ENCODE results near the gene RFX2. TPM values are rescaled to one million over a fixed set of nuclear protein-coding genes. Genes with fewer than 3 reads are reported as not detected.

RFX2 gene
- total RNA-seq, 1 donor: 6.5 TPM

GRCh38 chr19:5985098-5985783 is 125.1 kb downstream of the RFX2 start:
- no peak overlapping the region for H3K4me3 ChIP-seq (ENCODE audit: low read depth, low read length)
- peak; percentile 49 for DNase-seq (ENCODE audit: low read depth)
- TF ChIP-seq, protein P1, sequence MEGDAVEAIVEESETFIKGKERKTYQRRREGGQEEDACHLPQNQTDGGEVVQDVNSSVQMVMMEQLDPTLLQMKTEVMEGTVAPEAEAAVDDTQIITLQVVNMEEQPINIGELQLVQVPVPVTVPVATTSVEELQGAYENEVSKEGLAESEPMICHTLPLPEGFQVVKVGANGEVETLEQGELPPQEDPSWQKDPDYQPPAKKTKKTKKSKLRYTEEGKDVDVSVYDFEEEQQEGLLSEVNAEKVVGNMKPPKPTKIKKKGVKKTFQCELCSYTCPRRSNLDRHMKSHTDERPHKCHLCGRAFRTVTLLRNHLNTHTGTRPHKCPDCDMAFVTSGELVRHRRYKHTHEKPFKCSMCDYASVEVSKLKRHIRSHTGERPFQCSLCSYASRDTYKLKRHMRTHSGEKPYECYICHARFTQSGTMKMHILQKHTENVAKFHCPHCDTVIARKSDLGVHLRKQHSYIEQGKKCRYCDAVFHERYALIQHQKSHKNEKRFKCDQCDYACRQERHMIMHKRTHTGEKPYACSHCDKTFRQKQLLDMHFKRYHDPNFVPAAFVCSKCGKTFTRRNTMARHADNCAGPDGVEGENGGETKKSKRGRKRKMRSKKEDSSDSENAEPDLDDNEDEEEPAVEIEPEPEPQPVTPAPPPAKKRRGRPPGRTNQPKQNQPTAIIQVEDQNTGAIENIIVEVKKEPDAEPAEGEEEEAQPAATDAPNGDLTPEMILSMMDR (IDR thresholded peaks at IDR 0.05; ENCODE audit: insufficient read depth, low read depth, low read length): no peak

- H3K4me3 ChIP-seq (ENCODE audit: low read depth, low read length): no peak overlapping the region
- TF ChIP-seq, protein P1 (IDR thresholded peaks at IDR 0.05; ENCODE audit: insufficient read depth, low read depth, low read length): no peak
- no peak for DNase-seq (ENCODE audit: low read depth)
Observed at GRCh38 chr19:5984600-5984999, 125.7 kb downstream of the RFX2 start.

GRCh38 chr19:5983367-5983955 is 126.8 kb downstream of the RFX2 start:
- TF ChIP-seq, protein P1 (IDR thresholded peaks at IDR 0.05; ENCODE audit: insufficient read depth, low read depth, low read length): no peak
- H3K4me3 ChIP-seq (ENCODE audit: low read depth, low read length): no peak overlapping the region
- peak; percentile 29 for DNase-seq (ENCODE audit: low read depth)

- peak overlapping the region; percentile 93 for H3K4me3 ChIP-seq (ENCODE audit: low read depth, low read length)
- DNase-seq (ENCODE audit: low read depth): no peak
- TF ChIP-seq, protein P1 (IDR thresholded peaks at IDR 0.05; ENCODE audit: insufficient read depth, low read depth, low read length): no peak
Observed at GRCh38 chr19:5978606-5979552, 131.4 kb downstream of the RFX2 start.

- TF ChIP-seq, protein P1 (IDR thresholded peaks at IDR 0.05; ENCODE audit: insufficient read depth, low read depth, low read length): no peak
- H3K4me3 ChIP-seq (ENCODE audit: low read depth, low read length): peak within 1 kb of the TSS; percentile 93
- peak; percentile 99 for DNase-seq (ENCODE audit: low read depth)
Observed at GRCh38 chr19:5977785-5978605, 132.3 kb downstream of the RFX2 start, which contains the start of gene RANBP3. TSS of gene RANBP3 (minus strand) at chr19:5978140. CDS start at chr19:5978082, 58 bp downstream.

DNA sequence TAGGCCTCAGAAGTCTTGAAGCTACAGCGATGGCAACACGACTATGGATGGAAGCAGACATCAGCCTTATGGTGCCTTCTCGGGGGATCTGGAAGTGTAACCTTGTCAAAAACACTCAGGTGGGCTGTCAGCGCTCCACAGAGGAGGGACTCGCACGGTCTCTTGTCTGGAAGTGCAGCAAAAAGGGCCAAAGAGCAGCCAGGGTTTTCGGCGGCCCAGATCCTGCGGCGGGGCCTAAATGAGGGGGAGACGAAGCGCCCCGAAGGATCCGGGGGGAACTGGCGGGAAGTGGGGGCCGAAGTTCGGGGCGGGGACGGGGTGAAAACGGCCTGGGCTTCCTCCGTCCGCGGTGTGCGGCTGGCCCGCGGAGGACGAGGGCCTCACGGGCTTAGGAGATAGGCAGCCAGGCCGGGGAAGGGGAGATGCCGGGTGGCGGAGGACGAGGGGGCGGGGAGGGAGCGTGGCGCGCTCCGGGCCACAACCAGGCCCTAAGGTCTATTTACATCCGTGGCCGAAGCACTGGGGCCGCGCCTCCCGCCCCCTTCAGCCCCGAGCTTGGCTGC is 133.0 kb downstream of the RFX2 start:
- peak overlapping the region; percentile 93 for H3K4me3 ChIP-seq (ENCODE audit: low read depth, low read length)
- DNase-seq (ENCODE audit: low read depth): no peak
- TF ChIP-seq, protein P1 (IDR thresholded peaks at IDR 0.05; ENCODE audit: insufficient read depth, low read depth, low read length): no peak
